Psoas muscle (tissue), 8 donors: ENCODE measurements around the gene MSMO1. TPM values are rescaled to one million over a fixed set of nuclear protein-coding genes. Genes with fewer than 3 reads are reported as not detected.

Experiments used
- ATAC-seq, 4 donors: fragments of 200-7000 bp; cut with Tn5 transposase; one replicate each; pipeline ENCODE4 v1.9.1; 2020; ENCODE audit warnings: moderate library complexity in 3 of 4, mild to moderate bottlenecking in 2 of 4
- DNase-seq, 2 donors: peaks; one replicate each; pipeline ENCODE4 v3.0.0-alpha.2; 2020
- H3K27ac ChIP-seq: fragments of 200-600 bp; one replicate; pipeline ENCODE4 v1.8.0; 2022
- H3K27me3 ChIP-seq, 3 donors: fragments of 200-600 bp in 1 of 3; one replicate each; pipeline versions ENCODE4 v1.6.1 to v1.8.0; 2013 to 2022; ENCODE audit warnings: low read length in 2 of 3, mild to moderate bottlenecking in 2 of 3, moderate library complexity in 1 of 3; ENCODE audit not compliant: insufficient read depth in 3 of 3
- H3K36me3 ChIP-seq, 2 donors: fragments of 200-600 bp in 1 of 2; one replicate each; pipeline versions ENCODE4 v1.6.1 to v1.8.0; 2013 to 2022; ENCODE audit warnings: low read depth in 1 of 2, mild to moderate bottlenecking in 1 of 2, moderate library complexity in 1 of 2; ENCODE audit not compliant: insufficient read depth in 1 of 2
- H3K4me1 ChIP-seq: fragments of 200-600 bp; one replicate; pipeline ENCODE4 v1.8.0; 2022
- H3K4me3 ChIP-seq: fragments of 200-600 bp; one replicate; pipeline ENCODE4 v1.8.0; 2022; ENCODE audit warnings: mild to moderate bottlenecking
- H3K9me3 ChIP-seq: fragments of 200-600 bp; one replicate; pipeline ENCODE4 v1.8.0; 2022
- WGBS, 3 donors: extraction: QIAGEN DNeasy Blood & Tissue Kit; methylation state at CpG; one replicate each; pipeline versions ENCODE4 v1.1.6 to v1.1.7; 2013; 5-methylcytosine and 5-hydroxymethylcytosine counted together
- intact Hi-C, 2 donors: fragments of 100-400 bp; cut with DNase I; formaldehyde crosslinking; loops; one replicate each; pipeline versions ENCODE4 v1.11.0 to v1.14.2; 2022
- polyA plus RNA-seq, 3 donors: library from polyadenylated mRNA; stranded (reverse); fragments of 200-250 nt; gene quantifications; one replicate each; pipeline ENCODE4 v1.2.3, GENCODE V29; 2013
- total RNA-seq, 4 donors: library from RNA; stranded (reverse); fragmentation: NEBNext Ultra II Directional in 2 of 4; extraction: Animal tissue kit (Norgen Biotek cat#: 25700) in 2 of 4; gene quantifications; one replicate each; pipeline versions ENCODE4 v1.2.1 to v1.2.4, GENCODE V29; 2021 to 2023
- TF ChIP-seq, protein P1 (sequence below): fragments of 200-600 bp; IDR thresholded peaks from one replicate; pipeline ENCODE4 v1.8.0; 2022; ENCODE audit warnings: antibody characterized with exemption
- donor health status: healthy with polysubstance abuse.
- donor health status: DM: no; HTN: no; CAD: no; lungs with moderate emphysema.
- donor health status: Bipolar disorder and iron deficiency.
- donor health status: healthy.
- donor health status: DM: yes; HTN: yes; CAD: no.
- donor health status: DM: no; HTN: no; CAD: no.
- donor health status: DM: no; HTN: no; CAD: no.
- donor health status: DM: yes; HTN: yes; CAD: no.

The MSMO1 gene
- total and polyA plus RNA-seq, 7 donors, result 2.9 to 5.9 (median 4.4) TPM

- Histone ChIP-seq H3K4me1 (no peaks in the 10 kb centered on the region), H3K4me3 (no peak overlapping the region), H3K27me3 (no peaks in the 10 kb centered on the region), H3K9me3 (no peaks in the 10 kb centered on the region), H3K27ac (no peak overlapping the region), H3K36me3 (peaks cover 0 to 8% of the 10 kb centered on the region in 2 donors)
- no peak for ATAC-seq
- TF ChIP-seq, protein P1, sequence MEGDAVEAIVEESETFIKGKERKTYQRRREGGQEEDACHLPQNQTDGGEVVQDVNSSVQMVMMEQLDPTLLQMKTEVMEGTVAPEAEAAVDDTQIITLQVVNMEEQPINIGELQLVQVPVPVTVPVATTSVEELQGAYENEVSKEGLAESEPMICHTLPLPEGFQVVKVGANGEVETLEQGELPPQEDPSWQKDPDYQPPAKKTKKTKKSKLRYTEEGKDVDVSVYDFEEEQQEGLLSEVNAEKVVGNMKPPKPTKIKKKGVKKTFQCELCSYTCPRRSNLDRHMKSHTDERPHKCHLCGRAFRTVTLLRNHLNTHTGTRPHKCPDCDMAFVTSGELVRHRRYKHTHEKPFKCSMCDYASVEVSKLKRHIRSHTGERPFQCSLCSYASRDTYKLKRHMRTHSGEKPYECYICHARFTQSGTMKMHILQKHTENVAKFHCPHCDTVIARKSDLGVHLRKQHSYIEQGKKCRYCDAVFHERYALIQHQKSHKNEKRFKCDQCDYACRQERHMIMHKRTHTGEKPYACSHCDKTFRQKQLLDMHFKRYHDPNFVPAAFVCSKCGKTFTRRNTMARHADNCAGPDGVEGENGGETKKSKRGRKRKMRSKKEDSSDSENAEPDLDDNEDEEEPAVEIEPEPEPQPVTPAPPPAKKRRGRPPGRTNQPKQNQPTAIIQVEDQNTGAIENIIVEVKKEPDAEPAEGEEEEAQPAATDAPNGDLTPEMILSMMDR, result no peak
- no peak for DNase-seq
- intact Hi-C loops, result no loop called here
- 49 to 58% (median 50%) methylated on average over 5 of the region's 5 CpGs for WGBS, 3 donors
These were observed 32.6 kb upstream of the MSMO1 start for GRCh38 chr4:165294907-165295306.

GRCh38 chr4:165297626-165298025 lies 29.8 kb upstream of the MSMO1 start:
- Histone ChIP-seq H3K4me3 (no peak overlapping the region), H3K27ac (no peak overlapping the region), H3K36me3 (peaks cover 0 to 8% of the 10 kb centered on the region in 2 donors), H3K27me3 (no peaks in the 10 kb centered on the region), H3K9me3 (no peaks in the 10 kb centered on the region), H3K4me1 (no peaks in the 10 kb centered on the region)
- intact Hi-C loops, result no loop called here
- TF ChIP-seq, protein P1, result no peak
- ATAC-seq (no peak), DNase-seq (no peak)
- 96 to 98% (median 98%) methylated on average over 8 of the region's 8 CpGs for WGBS, 3 donors

GRCh38 chr4:165299399-165300060 lies 27.9 kb upstream of the MSMO1 start:
- H3K4me3 ChIP-seq, result no peak overlapping the region
- DNase-seq, result no peak
- no peak overlapping the region for H3K27ac ChIP-seq
- H3K4me1 ChIP-seq, result no peaks in the 10 kb centered on the region
- H3K36me3 ChIP-seq, result peaks cover 0 to 8% of the 10 kb centered on the region in 2 donors
- intact Hi-C loops, result no loop called here
- ATAC-seq, result no peak
- no peaks in the 10 kb centered on the region for H3K9me3 ChIP-seq
- H3K27me3 ChIP-seq, result no peaks in the 10 kb centered on the region
- TF ChIP-seq, protein P1, result no peak
- 82 to 89% (median 88%) methylated on average over 5 of the region's 5 CpGs for WGBS, 3 donors

GRCh38 chr4:165301833-165302232 lies 25.6 kb upstream of the MSMO1 start:
- H3K9me3 ChIP-seq, result no peaks in the 10 kb centered on the region
- no peaks in the 10 kb centered on the region for H3K27me3 ChIP-seq
- WGBS, 3 donors, result 23 to 44% (median 35%) methylated on average over 1 of the region's 1 CpG
- intact Hi-C loops, result no loop called here
- TF ChIP-seq, protein P1, result no peak
- ATAC-seq (no peak), DNase-seq (no peak)
- no peak overlapping the region for H3K27ac ChIP-seq
- no peaks in the 10 kb centered on the region for H3K4me1 ChIP-seq
- peak overlapping the region; percentile 15 for H3K4me3 ChIP-seq
- H3K36me3 ChIP-seq, result peaks cover 0 to 8% of the 10 kb centered on the region in 2 donors

DNA sequence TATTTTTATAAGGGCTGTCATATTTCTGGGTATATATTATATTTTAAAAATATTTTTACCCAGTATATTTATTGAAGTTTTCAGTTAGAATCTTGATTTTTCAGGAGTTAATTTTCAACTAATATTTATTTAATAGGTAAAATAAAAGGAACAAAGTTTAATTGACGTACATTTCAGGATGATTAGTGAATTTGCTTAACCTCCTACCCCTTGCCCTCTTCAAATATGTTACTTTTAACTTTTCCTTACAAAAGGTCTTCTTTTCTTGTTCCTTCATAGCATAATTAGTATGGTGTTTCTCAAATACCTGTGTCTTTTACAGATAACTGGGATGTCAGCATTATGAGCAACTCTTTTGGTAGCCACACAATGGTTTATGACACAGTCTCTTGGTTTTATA lies 24.8 kb upstream of the MSMO1 start:
- 93 to 100% (median 97%) methylated on average over 1 of the region's 1 CpG for WGBS, 3 donors
- Histone ChIP-seq H3K27me3 (no peaks in the 10 kb centered on the region), H3K9me3 (no peaks in the 10 kb centered on the region), H3K27ac (no peak overlapping the region), H3K36me3 (peaks cover 0 to 6% of the 10 kb centered on the region in 2 donors), H3K4me3 (no peak overlapping the region), H3K4me1 (no peaks in the 10 kb centered on the region)
- DNase-seq (no peak), ATAC-seq (no peak)
- intact Hi-C loops, result no loop called here
- TF ChIP-seq, protein P1, result no peak
